Cardiac ventricle fibroblast (primary cell): ENCODE data around the gene EIF3C. TPM values are rescaled to one million over a fixed set of nuclear protein-coding genes. Genes with fewer than 3 reads are reported as not detected.

Experiments
- total RNA-seq: library from RNA; depleted of rRNA; stranded (reverse); fragments of >200 nt; gene quantifications from 2 replicates; pipeline ENCODE4 v1.2.3, GENCODE V29; 2015

The EIF3C gene, protein sequence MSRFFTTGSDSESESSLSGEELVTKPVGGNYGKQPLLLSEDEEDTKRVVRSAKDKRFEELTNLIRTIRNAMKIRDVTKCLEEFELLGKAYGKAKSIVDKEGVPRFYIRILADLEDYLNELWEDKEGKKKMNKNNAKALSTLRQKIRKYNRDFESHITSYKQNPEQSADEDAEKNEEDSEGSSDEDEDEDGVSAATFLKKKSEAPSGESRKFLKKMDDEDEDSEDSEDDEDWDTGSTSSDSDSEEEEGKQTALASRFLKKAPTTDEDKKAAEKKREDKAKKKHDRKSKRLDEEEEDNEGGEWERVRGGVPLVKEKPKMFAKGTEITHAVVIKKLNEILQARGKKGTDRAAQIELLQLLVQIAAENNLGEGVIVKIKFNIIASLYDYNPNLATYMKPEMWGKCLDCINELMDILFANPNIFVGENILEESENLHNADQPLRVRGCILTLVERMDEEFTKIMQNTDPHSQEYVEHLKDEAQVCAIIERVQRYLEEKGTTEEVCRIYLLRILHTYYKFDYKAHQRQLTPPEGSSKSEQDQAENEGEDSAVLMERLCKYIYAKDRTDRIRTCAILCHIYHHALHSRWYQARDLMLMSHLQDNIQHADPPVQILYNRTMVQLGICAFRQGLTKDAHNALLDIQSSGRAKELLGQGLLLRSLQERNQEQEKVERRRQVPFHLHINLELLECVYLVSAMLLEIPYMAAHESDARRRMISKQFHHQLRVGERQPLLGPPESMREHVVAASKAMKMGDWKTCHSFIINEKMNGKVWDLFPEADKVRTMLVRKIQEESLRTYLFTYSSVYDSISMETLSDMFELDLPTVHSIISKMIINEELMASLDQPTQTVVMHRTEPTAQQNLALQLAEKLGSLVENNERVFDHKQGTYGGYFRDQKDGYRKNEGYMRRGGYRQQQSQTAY
- total RNA-seq: 304 and 379 TPM in 2 replicates

DNA sequence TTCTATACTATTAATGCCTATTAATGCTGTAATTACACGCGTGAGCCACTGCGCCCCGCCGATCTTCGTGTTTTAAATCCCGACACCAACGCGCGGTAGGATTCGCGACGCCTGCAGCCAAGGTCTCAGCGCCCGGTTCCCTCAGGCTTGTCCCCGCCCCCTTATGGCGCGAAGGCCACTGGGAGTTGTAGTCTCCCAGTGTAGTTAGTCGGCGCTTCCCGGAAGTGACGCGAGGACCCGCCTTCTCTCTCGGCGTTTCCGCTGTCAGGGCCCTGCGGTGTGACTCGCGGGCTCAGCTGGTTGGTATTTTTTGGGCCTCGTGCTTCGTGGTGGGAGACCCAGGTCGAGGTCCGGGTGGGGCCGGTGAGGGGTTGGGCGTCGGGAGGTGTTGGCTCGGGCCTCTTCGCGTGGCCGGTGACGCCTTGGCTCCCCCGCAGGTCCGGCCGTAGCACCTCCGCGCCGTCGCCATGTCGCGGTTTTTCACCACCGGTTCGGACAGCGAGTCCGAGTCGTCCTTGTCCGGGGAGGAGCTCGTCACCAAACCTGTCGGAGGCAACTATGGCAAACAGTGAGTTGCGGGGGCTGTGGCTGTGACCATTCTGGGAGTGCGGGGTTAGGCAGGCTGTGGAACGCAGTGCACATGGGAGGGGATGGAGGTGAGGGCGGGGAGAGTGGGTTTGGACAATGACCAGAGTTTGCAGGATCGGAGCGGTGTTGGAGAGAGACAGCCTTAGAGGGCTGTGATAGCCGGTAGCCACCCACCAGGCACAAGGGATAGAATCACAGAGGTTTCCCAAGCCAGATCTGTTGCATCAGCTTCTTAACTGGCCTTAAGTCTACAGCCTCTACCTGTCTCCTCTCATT lies at the start of gene EIF3C:
EIF3C (plus strand) TSS at position 245 of the 864 bp plus-strand sequence; CDS start at position 468, 223 bp downstream.

DNA sequence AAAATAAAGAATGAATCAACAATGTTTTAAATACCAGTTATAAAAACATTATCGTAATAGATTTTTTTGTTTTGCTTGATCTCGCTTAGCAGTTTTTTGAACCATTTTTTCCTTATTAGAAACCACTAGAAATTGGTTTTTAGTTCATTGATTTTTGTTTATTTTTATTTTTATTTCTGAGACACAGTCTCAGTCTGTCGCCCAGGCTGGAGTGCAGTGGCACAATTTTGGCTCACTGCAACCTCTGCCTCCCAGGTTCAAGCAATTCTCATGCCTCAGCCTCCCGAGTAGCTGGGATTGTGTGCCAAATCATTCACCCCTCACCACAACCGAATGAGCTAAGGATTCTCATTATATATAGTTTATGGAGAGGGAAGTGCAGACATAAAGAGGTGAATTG lies 40.2 kb downstream of the EIF3C start, which contains the start of gene NPIPB9:
NPIPB9 (plus strand) TSS at position 301 of the 400 bp plus-strand sequence.

Other genes with a start within 250 kb of the EIF3C start
- gene NPIPB7, start 239.1 kb upstream of the EIF3C start, total RNA-seq: not detected in 2 replicates
- gene CLN3, start 219.4 kb upstream of the EIF3C start, total RNA-seq: 14.1 and 19.2 TPM in 2 replicates
- not detected in 2 replicates for gene APOBR, start 216.8 kb upstream of the EIF3C start, total RNA-seq
- gene IL27, start 204.6 kb upstream of the EIF3C start, total RNA-seq: not detected in 2 replicates
- 40.7 and 57.5 TPM in 2 replicates for gene NUPR1, start 172.5 kb upstream of the EIF3C start, total RNA-seq
- gene SGF29, start 157.5 kb upstream of the EIF3C start, total RNA-seq: 11.8 and 13.4 TPM in 2 replicates
- gene SULT1A2, start 114.4 kb upstream of the EIF3C start, total RNA-seq: 2.7 and 3.1 TPM in 2 replicates
- 28.6 and 35.3 TPM in 2 replicates for gene SULT1A1, start 101.4 kb upstream of the EIF3C start, total RNA-seq
- gene NPIPB8, start 73.4 kb upstream of the EIF3C start, total RNA-seq: 0.06 TPM in 1 of 2 replicates, not detected in the other
- gene NPIPB9, start 40.3 kb downstream of the EIF3C start, total RNA-seq: 1.0 TPM in 1 of 2 replicates, not detected in the other
- 51.1 and 69.8 TPM in 2 replicates for gene ATXN2L, start 111.5 kb downstream of the EIF3C start, total RNA-seq
- 116 and 129 TPM in 2 replicates for gene TUFM, start 134.9 kb downstream of the EIF3C start, total RNA-seq
- gene SH2B1, start 152.4 kb downstream of the EIF3C start, total RNA-seq: 20.7 and 28.6 TPM in 2 replicates
- gene ATP2A1, start 167.0 kb downstream of the EIF3C start, total RNA-seq: not detected in 2 replicates
- 18.1 and 27.3 TPM in 2 replicates for gene RABEP2, start 213.8 kb downstream of the EIF3C start, total RNA-seq
- gene CD19, start 220.5 kb downstream of the EIF3C start, total RNA-seq: not detected in 2 replicates
- 9.5 and 14.2 TPM in 2 replicates for gene NFATC2IP, start 239.5 kb downstream of the EIF3C start, total RNA-seq